ENCODE results near the gene DDR1.

DNA sequence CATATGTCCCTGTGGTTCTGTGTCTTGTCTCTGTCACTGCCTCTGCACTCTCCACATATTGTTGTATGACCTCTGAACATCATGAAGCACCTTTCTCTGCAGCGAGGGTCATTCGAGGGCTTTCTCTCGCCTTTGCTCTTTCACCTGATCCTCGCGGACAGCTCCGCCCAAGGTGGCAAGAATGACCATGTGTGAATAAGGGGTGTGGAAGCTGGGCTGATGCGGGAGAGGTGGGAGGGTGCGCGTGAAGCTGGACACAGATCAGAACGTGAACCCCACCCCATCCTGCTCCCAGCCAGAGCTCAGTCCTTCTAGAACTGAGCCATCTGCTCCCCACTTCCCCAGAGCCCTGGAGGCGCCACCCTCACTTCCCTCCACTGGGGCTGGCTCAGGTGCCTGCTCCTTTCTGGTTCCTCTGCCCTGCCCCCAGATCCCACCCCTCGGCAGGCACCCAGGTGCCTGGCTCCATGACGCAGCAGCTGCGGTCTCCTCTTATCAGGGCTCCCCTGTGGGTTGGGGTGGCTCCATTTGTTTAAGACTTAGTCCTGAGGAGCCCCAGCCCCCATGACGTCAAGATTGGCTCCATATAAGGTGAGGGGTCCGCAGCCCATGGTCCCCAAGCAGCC lies 56.2 kb downstream of the DDR1 start, which contains the start of gene MUCL3:
- TF ChIP-seq, protein P1, sequence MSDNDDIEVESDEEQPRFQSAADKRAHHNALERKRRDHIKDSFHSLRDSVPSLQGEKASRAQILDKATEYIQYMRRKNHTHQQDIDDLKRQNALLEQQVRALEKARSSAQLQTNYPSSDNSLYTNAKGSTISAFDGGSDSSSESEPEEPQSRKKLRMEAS (IDR thresholded peaks at IDR 0.05; ENCODE audit: low read depth, low read length): no peak
- TF ChIP-seq POLR2A (IDR thresholded peaks at IDR 0.05; ENCODE audit: extremely low read depth, insufficient read length): no peak
- TF ChIP-seq, protein P2, sequence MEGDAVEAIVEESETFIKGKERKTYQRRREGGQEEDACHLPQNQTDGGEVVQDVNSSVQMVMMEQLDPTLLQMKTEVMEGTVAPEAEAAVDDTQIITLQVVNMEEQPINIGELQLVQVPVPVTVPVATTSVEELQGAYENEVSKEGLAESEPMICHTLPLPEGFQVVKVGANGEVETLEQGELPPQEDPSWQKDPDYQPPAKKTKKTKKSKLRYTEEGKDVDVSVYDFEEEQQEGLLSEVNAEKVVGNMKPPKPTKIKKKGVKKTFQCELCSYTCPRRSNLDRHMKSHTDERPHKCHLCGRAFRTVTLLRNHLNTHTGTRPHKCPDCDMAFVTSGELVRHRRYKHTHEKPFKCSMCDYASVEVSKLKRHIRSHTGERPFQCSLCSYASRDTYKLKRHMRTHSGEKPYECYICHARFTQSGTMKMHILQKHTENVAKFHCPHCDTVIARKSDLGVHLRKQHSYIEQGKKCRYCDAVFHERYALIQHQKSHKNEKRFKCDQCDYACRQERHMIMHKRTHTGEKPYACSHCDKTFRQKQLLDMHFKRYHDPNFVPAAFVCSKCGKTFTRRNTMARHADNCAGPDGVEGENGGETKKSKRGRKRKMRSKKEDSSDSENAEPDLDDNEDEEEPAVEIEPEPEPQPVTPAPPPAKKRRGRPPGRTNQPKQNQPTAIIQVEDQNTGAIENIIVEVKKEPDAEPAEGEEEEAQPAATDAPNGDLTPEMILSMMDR (IDR thresholded peaks at IDR 0.05; ENCODE audit: low read depth, low read length): no peak
- no peak for TF ChIP-seq MYC (IDR thresholded peaks at IDR 0.05; ENCODE audit: low read depth, low read length)

Measured in NB4 (cell line).